GM21447 (cell line): ENCODE data around the gene SMIM36.
A peak's percentile ranks its signal among the peaks of the same experiment; 100 is the strongest.
"Not testable (repeated sequence)": the region's sequence is repeated elsewhere in the genome, so short reads cannot be mapped to it uniquely, and the experiment has no call there.

Experiments
- ATAC-seq: cut with Tn5 transposase; IDR thresholded peaks from one replicate; pipeline ENCODE4 v1.9.1; 2021; ENCODE audit not compliant: unreplicated experiment

The SMIM36 gene

GRCh38 chr17:55456307-55457240 lies 54.7 kb downstream of the SMIM36 start:
- no peak for ATAC-seq

- no peak for ATAC-seq
Measured at GRCh38 chr17:55454906-55455474, 56.3 kb downstream of the SMIM36 start.

- no peak for ATAC-seq
Measured at GRCh38 chr17:55453839-55454557, 57.3 kb downstream of the SMIM36 start.

GRCh38 chr17:55452139-55452790 lies 59.0 kb downstream of the SMIM36 start:
- peak; percentile 79 for ATAC-seq

- ATAC-seq = no peak
Measured at GRCh38 chr17:55451758-55452138, 59.5 kb downstream of the SMIM36 start.

GRCh38 chr17:55451203-55451641 lies 60.0 kb downstream of the SMIM36 start:
- no peak for ATAC-seq

- ATAC-seq = no peak
Measured at GRCh38 chr17:55450232-55450825, 60.9 kb downstream of the SMIM36 start.

- ATAC-seq = no peak
Measured at GRCh38 chr17:55448681-55449080, 62.6 kb downstream of the SMIM36 start.

- no peak for ATAC-seq
Measured at GRCh38 chr17:55446581-55447205, 64.6 kb downstream of the SMIM36 start.

- ATAC-seq = not testable (repeated sequence)
Measured at GRCh38 chr17:55446004-55446403, 65.2 kb downstream of the SMIM36 start.

GRCh38 chr17:55444471-55445441 lies 66.5 kb downstream of the SMIM36 start:
- peak; percentile 87 for ATAC-seq

GRCh38 chr17:55443904-55444303 lies 67.3 kb downstream of the SMIM36 start:
- ATAC-seq = no peak

GRCh38 chr17:55442953-55443683 lies 68.1 kb downstream of the SMIM36 start:
- ATAC-seq = no peak

GRCh38 chr17:55442462-55442861 lies 68.8 kb downstream of the SMIM36 start:
- ATAC-seq = no peak

- ATAC-seq = no peak
Measured at GRCh38 chr17:55441544-55441943, 69.7 kb downstream of the SMIM36 start.

GRCh38 chr17:55440391-55440790 lies 70.9 kb downstream of the SMIM36 start:
- ATAC-seq = no peak

GRCh38 chr17:55437159-55437605 lies 74.1 kb downstream of the SMIM36 start:
- ATAC-seq = peak; percentile 75
